ENCODE results near the gene TCF20.
A peak's percentile ranks its signal among the peaks of the same experiment; 100 is the strongest.

Gene TCF20

GRCh38 chr22:42270510-42271190, at the start of gene TCF20:
Gene TCF20 (minus strand): TSS chr22:42270653. CDS start chr22:42215305, 55,348 bp downstream.
- Histone ChIP-seq H3K4me3 (IDR thresholded peaks at IDR 0.05; ENCODE audit: insufficient read depth, low read depth, low read length) (no peak within 1 kb of the TSS), H3K27me3 (ENCODE audit: insufficient read depth, low read depth) (no peaks in the 10 kb centered on the region), H3K36me3 (ENCODE audit: insufficient read depth) (no peaks in the 10 kb centered on the region), H3K79me2 (ENCODE audit: insufficient read depth, low read depth) (peaks cover 43% of the 10 kb centered on the region), H3K4me2 (peak within 1 kb of the TSS; percentile 94), H3K4me1 (ENCODE audit: low read depth, poor library complexity, severe bottlenecking) (peaks cover 64% of the 10 kb centered on the region), H3K27ac (peak within 1 kb of the TSS; percentile 89), H2AFZ (ENCODE audit: low read depth) (peak within 1 kb of the TSS; percentile 61), H3K9ac (peak within 1 kb of the TSS; percentile 92), H4K20me1 (ENCODE audit: insufficient read depth) (0 out of 2 replicates have a peak, but pooled peaks cover 16% of the 10 kb centered on the region)
- no peak for TF ChIP-seq CTCF (conservative IDR thresholded peaks at IDR 0.05; ENCODE audit: low read depth, low read length)

DNA sequence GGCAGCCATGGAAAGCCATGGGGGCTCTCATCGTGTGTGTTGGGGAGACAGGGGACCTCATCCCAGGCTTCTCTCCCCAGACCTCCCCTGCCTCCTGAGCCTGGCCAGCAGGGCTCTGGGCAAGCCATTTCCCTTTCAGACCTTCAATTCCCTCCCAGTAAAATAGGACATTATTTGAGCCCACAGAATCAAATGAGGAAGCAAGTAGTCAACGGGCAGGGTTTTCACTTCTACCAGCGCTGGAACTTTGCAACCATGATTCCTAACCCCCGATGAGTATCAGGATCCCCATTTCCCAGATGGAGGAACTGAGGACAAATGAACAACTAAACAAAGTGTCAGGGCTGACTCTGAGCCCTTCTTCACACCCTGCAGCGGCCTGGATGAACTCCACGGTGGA, 48.9 kb upstream of the TCF20 start:
- no peak for TF ChIP-seq CTCF (conservative IDR thresholded peaks at IDR 0.05; ENCODE audit: low read depth, low read length)
- Histone ChIP-seq H2AFZ (ENCODE audit: low read depth) (no peak overlapping the region), H3K79me2 (ENCODE audit: insufficient read depth, low read depth) (no peaks in the 10 kb centered on the region), H3K9ac (no peak overlapping the region), H3K4me2 (no peak overlapping the region), H4K20me1 (ENCODE audit: insufficient read depth) (no peaks in the 10 kb centered on the region), H3K4me1 (ENCODE audit: low read depth, poor library complexity, severe bottlenecking) (no peaks in the 10 kb centered on the region), H3K27me3 (ENCODE audit: insufficient read depth, low read depth) (no peaks in the 10 kb centered on the region), H3K27ac (no peak overlapping the region), H3K36me3 (ENCODE audit: insufficient read depth) (no peaks in the 10 kb centered on the region), H3K4me3 (IDR thresholded peaks at IDR 0.05; ENCODE audit: insufficient read depth, low read depth, low read length) (no peak overlapping the region)

DNA sequence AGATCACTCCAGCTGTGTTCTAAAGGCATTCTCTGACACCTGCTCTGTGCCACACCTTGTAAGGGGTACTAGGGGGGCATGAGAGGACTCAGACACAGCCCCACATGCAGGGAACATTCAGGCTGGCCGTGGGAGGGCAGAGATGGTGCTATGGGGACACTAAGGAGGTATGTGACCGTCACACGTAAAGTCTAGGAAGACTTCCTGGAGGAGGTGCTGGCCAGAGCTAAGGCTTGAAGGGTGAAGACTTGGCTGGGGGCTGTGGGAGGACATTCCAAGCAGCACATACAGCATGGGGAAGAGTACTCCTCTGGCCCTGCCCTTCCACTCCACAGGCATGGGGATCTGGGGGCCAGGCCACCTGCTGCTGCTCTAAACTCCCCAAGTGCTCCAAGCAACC, 48.5 kb upstream of the TCF20 start:
- no peaks in the 10 kb centered on the region for H3K79me2 ChIP-seq (ENCODE audit: insufficient read depth, low read depth)
- H4K20me1 ChIP-seq (ENCODE audit: insufficient read depth): no peaks in the 10 kb centered on the region
- H3K27ac ChIP-seq: no peak overlapping the region
- H3K4me3 ChIP-seq (IDR thresholded peaks at IDR 0.05; ENCODE audit: insufficient read depth, low read depth, low read length): no peak overlapping the region
- H3K4me1 ChIP-seq (ENCODE audit: low read depth, poor library complexity, severe bottlenecking): no peaks in the 10 kb centered on the region
- H3K36me3 ChIP-seq (ENCODE audit: insufficient read depth): no peaks in the 10 kb centered on the region
- no peak for TF ChIP-seq CTCF (conservative IDR thresholded peaks at IDR 0.05; ENCODE audit: low read depth, low read length)
- H3K9ac ChIP-seq: no peak overlapping the region
- H3K4me2 ChIP-seq: no peak overlapping the region
- H3K27me3 ChIP-seq (ENCODE audit: insufficient read depth, low read depth): no peaks in the 10 kb centered on the region
- no peak overlapping the region for H2AFZ ChIP-seq (ENCODE audit: low read depth)

DNA sequence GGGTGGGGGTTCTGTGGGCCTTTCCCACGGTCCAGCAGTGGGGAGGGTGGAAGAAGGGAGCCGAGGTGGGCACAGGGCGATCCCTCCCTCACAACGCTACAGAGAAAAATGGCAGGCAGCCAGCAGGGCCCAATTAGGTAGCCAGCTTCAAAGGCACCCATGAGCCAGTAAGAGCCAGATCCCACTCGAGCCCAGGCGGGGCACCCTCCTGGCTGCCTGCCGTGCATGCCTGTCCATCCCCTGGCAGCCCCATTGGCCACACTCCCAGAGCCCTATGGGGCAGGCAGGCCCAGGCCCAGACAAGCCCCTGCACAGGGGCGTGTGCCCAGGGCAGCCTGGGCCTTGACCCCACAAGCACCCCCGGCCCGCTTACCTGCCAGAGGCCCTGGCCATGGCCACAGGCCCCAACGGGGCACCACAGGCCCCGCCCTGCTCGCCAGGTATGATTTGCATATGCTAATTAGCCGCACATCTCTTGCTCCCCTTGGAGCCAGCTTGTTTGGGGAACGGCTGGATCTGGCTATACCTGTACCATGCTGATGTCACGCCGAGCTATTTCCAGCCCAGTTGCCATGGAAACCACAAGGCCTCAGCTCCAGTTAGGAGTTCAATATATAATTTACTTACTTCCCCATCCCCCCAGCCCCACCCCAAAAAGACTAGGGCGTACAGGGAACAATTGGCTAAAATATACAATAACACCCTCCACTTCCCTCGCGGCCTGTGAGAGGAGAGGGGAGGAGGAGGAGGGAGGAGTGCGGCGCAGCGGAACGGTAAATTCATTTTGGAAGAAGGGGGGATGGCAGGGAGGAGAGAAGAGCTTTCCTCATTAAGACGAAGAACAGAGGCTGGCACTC, 47.5 kb upstream of the TCF20 start:
- Histone ChIP-seq H3K27me3 (ENCODE audit: insufficient read depth, low read depth) (no peaks in the 10 kb centered on the region), H3K79me2 (ENCODE audit: insufficient read depth, low read depth) (no peaks in the 10 kb centered on the region), H4K20me1 (ENCODE audit: insufficient read depth) (no peaks in the 10 kb centered on the region), H3K4me1 (ENCODE audit: low read depth, poor library complexity, severe bottlenecking) (no peaks in the 10 kb centered on the region), H3K4me3 (IDR thresholded peaks at IDR 0.05; ENCODE audit: insufficient read depth, low read depth, low read length) (no peak overlapping the region), H2AFZ (ENCODE audit: low read depth) (no peak overlapping the region), H3K27ac (no peak overlapping the region), H3K9ac (no peak overlapping the region), H3K36me3 (ENCODE audit: insufficient read depth) (no peaks in the 10 kb centered on the region), H3K4me2 (no peak overlapping the region)
- TF ChIP-seq CTCF (conservative IDR thresholded peaks at IDR 0.05; ENCODE audit: low read depth, low read length): no peak

All from KMS-11 (cell line).